GM12873 (cell line): ENCODE results near the gene C4BPB.

Experiments used
- CTCF ChIP-seq: IDR thresholded peaks from 2 replicates; pipeline ENCODE4 v1.5.1; 2012; ENCODE audit warnings: low read depth, mild to moderate bottlenecking, moderate library complexity, low read length, control low read depth; ENCODE audit not compliant: insufficient read depth; ENCODE audit errors: missing control alignments

The C4BPB gene

GRCh38 chr1:207088161-207088560 lies 499 bp upstream of the C4BPB start:
- no peak for TF ChIP-seq CTCF

- TF ChIP-seq CTCF: no peak
Measured at GRCh38 chr1:207089627-207090355, 1.1 kb downstream of the C4BPB start.

- no peak for TF ChIP-seq CTCF
Measured at GRCh38 chr1:207091200-207091908, 2.7 kb downstream of the C4BPB start.

GRCh38 chr1:207093944-207094343 lies 5.3 kb downstream of the C4BPB start:
- no peak for TF ChIP-seq CTCF

- TF ChIP-seq CTCF: no peak
Measured at GRCh38 chr1:207097871-207098324, 9.2 kb downstream of the C4BPB start.

- no peak for TF ChIP-seq CTCF
Measured at GRCh38 chr1:207101720-207102119, 13.1 kb downstream of the C4BPB start.

- no peak for TF ChIP-seq CTCF
Measured at GRCh38 chr1:207102146-207102545, 13.5 kb downstream of the C4BPB start.
